ENCODE measurements around the gene FAM234B.

The FAM234B gene

DNA sequence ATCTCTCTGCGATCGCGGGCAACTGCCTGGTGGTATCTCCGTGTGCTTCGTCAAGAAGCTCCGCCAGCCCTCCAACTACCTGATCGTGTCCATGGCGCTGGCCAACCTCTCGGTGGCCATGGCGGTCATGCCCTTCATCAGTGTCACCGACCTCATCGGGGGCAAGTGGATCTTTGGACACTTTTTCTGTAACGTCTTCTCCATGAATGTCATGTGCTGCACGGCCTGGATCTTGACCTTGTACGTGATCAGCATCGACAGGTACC, 42.5 kb upstream of the FAM234B start:
- H3K27me3 ChIP-seq (ENCODE audit: control insufficient read depth, insufficient read depth, low read length): peaks cover 46% of the 10 kb centered on the region
- H3K9me3 ChIP-seq (ENCODE audit: control insufficient read depth, low read length): no peaks in the 10 kb centered on the region
- peaks cover 30% of the 10 kb centered on the region for H3K4me1 ChIP-seq (ENCODE audit: control insufficient read depth, insufficient read depth, low read length)
- no peaks in the 10 kb centered on the region for H3K36me3 ChIP-seq (ENCODE audit: control insufficient read depth, insufficient read depth, low read length)
- H3K4me3 ChIP-seq (ENCODE audit: low read length): no peak overlapping the region
- peak overlapping the region; percentile 61 for H3K9ac ChIP-seq (ENCODE audit: low read length)

DNA sequence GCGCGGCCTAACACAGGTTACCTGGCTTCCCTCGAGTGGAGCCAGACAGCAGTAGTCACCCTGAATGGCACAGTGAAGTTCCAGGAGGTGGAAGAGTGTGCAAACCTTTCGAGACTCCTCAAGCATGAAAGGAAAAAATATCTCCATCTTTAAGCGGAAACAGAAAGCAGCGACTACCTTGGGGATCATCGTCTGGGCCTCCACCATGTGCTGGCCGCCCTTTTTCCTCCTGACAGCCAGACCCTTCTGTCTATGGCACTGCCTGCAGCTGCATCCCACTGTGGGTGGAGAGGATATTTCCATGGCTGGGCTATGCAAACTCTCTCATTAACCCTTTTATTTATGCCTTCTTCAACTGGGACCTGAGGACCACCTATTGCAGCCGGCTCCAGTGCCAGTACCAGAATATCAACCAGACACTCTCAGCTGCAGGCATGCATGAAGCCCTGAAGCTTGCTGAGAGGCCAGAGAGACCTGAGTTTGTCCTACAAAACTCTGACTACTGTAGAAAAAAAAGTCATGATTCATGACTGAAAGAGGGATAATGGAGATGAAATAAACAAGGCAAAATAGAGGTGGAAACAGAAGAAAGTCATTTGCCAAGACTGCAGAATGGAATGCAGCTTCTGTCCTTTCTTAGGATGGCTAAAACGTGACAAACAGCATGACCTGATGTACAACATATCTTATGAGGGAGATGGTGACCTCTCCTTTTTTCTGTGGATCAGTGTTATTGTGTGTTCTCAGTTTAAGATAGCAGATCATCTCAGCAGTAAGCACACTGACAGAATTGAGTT, 41.7 kb upstream of the FAM234B start:
- H3K4me3 ChIP-seq (ENCODE audit: low read length): no peak overlapping the region
- H3K27me3 ChIP-seq (ENCODE audit: control insufficient read depth, insufficient read depth, low read length): peaks cover 50% of the 10 kb centered on the region
- H3K36me3 ChIP-seq (ENCODE audit: control insufficient read depth, insufficient read depth, low read length): no peaks in the 10 kb centered on the region
- H3K9me3 ChIP-seq (ENCODE audit: control insufficient read depth, low read length): no peaks in the 10 kb centered on the region
- no peak overlapping the region for H3K9ac ChIP-seq (ENCODE audit: low read length)
- H3K4me1 ChIP-seq (ENCODE audit: control insufficient read depth, insufficient read depth, low read length): peaks cover 24% of the 10 kb centered on the region

DNA sequence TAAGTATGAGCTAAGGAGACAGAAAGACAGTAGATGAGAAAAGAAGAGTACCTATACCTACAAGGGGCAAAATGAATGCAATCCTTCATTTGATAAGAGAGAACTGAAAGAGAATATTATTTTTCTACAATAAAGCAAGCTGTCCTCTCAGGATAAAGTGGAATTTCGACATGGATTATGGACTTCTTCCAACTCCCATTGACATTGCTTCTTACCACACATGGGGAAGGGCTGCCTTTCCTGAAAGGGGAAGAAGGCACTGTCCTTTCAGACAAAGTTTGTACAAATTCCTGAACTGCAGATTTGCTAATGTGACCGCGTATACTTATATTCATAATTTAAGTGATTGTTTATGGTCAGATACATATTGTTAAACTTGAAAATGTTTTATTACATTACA, 39.8 kb upstream of the FAM234B start:
- Histone ChIP-seq H3K9ac (ENCODE audit: low read length) (no peak overlapping the region), H3K4me1 (ENCODE audit: control insufficient read depth, insufficient read depth, low read length) (peaks cover 9% of the 10 kb centered on the region), H3K9me3 (ENCODE audit: control insufficient read depth, low read length) (no peaks in the 10 kb centered on the region), H3K27me3 (ENCODE audit: control insufficient read depth, insufficient read depth, low read length) (peaks cover 52% of the 10 kb centered on the region), H3K36me3 (ENCODE audit: control insufficient read depth, insufficient read depth, low read length) (no peaks in the 10 kb centered on the region), H3K4me3 (ENCODE audit: low read length) (no peak overlapping the region)

DNA sequence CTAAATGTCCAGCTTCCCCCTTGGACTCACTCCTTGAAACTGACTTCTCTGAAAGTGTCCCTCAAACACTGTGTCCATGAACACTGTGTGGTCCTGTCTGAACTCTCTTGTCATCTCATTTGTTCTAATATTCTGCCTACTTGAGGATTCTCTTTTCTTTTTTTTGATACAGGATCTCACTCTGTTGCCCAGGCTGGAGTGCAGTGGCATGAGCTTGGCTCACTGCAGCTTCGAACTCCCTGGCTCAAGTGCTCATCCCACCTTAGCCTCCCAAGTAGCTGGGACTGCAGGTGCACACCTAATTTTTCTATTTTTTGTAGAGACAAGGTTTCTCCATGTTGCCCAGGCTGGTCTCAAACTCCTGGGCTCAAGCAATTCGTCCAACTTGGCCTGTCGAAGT, 39.2 kb upstream of the FAM234B start:
- Histone ChIP-seq H3K9ac (ENCODE audit: low read length) (no peak overlapping the region), H3K27me3 (ENCODE audit: control insufficient read depth, insufficient read depth, low read length) (peaks cover 49% of the 10 kb centered on the region), H3K4me3 (ENCODE audit: low read length) (no peak overlapping the region), H3K36me3 (ENCODE audit: control insufficient read depth, insufficient read depth, low read length) (no peaks in the 10 kb centered on the region), H3K9me3 (ENCODE audit: control insufficient read depth, low read length) (no peaks in the 10 kb centered on the region), H3K4me1 (ENCODE audit: control insufficient read depth, insufficient read depth, low read length) (peaks cover 5% of the 10 kb centered on the region)

DNA sequence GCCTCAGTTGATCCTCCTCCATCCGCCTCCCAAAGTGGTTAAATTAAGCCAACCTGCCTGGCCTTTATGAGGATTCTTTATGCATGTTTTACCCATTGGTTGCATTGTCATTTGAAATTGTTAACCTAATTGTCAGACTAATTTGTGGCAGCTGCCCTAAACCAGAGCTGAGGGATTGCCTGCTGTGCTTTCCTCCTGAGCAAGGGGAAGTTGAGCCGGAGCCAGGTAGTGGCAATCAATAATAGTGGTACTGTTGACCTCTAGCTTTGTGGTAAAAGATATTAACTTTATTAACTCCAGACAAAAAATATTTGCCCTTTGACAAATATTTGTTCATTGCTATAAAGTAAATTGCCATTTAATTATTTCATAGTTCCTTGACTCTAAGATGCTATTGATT, 38.5 kb upstream of the FAM234B start:
- no peak overlapping the region for H3K9ac ChIP-seq (ENCODE audit: low read length)
- no peaks in the 10 kb centered on the region for H3K9me3 ChIP-seq (ENCODE audit: control insufficient read depth, low read length)
- H3K4me3 ChIP-seq (ENCODE audit: low read length): no peak overlapping the region
- peaks cover 5% of the 10 kb centered on the region for H3K4me1 ChIP-seq (ENCODE audit: control insufficient read depth, insufficient read depth, low read length)
- H3K27me3 ChIP-seq (ENCODE audit: control insufficient read depth, insufficient read depth, low read length): peaks cover 53% of the 10 kb centered on the region
- no peaks in the 10 kb centered on the region for H3K36me3 ChIP-seq (ENCODE audit: control insufficient read depth, insufficient read depth, low read length)

DNA sequence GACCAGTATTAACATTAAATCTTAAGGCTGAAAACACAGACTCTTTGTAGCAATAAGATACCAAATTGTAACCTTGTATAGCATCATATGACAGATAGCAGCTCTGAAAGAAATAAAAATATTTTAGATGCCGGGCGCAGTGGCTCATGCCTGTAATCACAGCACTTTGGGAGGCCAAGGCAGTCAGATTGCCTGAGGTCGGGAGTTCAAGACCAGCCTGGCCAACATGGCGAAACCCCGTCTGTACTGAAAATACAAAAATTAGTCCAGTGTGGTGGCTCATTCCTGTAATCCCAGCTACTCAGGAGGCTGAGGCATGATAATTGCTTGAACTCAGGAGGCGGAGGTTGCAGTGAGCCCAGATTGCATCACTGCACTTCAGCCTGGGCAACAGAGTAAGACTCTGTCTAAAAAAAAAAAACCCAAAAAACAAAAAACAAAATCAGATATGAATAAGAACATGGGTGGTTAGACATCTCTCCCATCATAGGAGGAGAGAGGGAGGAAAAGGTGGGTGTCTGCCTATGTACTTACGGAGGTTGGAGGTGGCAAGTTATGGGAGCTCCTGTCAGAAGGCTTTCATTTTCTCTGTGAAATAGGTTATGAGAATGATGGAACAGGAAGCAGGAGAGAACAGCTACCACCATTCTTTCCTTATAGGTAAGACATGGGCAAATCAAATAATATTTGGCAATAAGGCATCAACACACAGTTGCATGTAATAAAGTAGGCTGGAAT, 36.5 kb upstream of the FAM234B start:
- H3K4me1 ChIP-seq (ENCODE audit: control insufficient read depth, insufficient read depth, low read length): peaks cover 4% of the 10 kb centered on the region
- H3K4me3 ChIP-seq (ENCODE audit: low read length): no peak overlapping the region
- peaks cover 56% of the 10 kb centered on the region for H3K27me3 ChIP-seq (ENCODE audit: control insufficient read depth, insufficient read depth, low read length)
- no peaks in the 10 kb centered on the region for H3K36me3 ChIP-seq (ENCODE audit: control insufficient read depth, insufficient read depth, low read length)
- H3K9ac ChIP-seq (ENCODE audit: low read length): no peak overlapping the region
- no peaks in the 10 kb centered on the region for H3K9me3 ChIP-seq (ENCODE audit: control insufficient read depth, low read length)

DNA sequence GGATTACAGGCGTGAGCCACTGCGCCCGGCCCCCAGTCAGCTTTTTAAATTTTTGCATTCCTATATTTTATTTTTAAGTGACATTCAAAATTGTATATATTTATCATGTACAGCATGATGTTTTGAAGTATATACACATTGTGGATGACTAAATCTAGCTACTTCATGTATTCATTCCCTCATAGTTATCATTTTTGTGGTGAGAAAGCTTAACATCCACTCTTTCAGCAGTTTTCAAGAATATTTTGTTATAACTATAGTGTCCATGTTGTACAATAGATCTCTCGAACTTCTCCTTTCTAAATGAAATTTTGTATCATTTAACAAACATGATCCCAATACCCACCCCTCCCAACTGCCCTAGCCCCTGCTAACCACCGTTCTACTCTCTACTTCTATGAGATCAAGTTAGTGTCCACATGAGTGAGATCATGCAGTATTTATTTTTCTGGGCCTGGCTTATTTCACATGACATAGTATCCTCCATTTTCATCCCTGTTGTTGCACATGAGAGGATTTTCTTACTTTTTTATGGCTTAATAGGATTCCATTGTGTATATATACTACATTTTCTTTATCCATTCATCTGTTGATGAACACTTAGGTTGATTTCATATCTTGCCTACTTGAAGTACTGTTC, 35.3 kb upstream of the FAM234B start:
- Histone ChIP-seq H3K4me3 (ENCODE audit: low read length) (no peak overlapping the region), H3K27me3 (ENCODE audit: control insufficient read depth, insufficient read depth, low read length) (peaks cover 50% of the 10 kb centered on the region), H3K36me3 (ENCODE audit: control insufficient read depth, insufficient read depth, low read length) (no peaks in the 10 kb centered on the region), H3K9ac (ENCODE audit: low read length) (no peak overlapping the region), H3K9me3 (ENCODE audit: control insufficient read depth, low read length) (no peaks in the 10 kb centered on the region), H3K4me1 (ENCODE audit: control insufficient read depth, insufficient read depth, low read length) (peaks cover 4% of the 10 kb centered on the region)

DNA sequence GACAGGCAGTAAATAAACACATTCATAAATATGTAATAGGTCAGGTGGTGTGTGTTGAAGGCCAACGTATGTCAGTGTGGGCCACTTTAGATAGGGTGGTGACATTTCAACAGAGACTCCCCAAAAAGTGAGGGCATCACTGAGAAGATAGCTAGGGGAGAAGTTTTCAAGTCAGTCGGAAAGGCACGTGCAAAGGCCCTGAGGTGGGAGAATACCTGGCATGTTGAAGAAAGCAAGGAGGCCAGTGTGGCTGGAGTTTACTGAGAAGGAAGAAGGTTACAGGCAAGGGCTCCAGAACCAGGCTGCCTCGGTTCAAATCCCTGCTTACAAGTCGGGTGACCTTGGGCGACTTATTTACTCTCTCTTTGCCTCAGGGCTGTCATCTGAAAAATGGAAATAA, 33.1 kb upstream of the FAM234B start:
- Histone ChIP-seq H3K27me3 (ENCODE audit: control insufficient read depth, insufficient read depth, low read length) (peaks cover 49% of the 10 kb centered on the region), H3K4me3 (ENCODE audit: low read length) (no peak overlapping the region), H3K4me1 (ENCODE audit: control insufficient read depth, insufficient read depth, low read length) (peaks cover 4% of the 10 kb centered on the region), H3K9me3 (ENCODE audit: control insufficient read depth, low read length) (no peaks in the 10 kb centered on the region), H3K9ac (ENCODE audit: low read length) (no peak overlapping the region), H3K36me3 (ENCODE audit: control insufficient read depth, insufficient read depth, low read length) (no peaks in the 10 kb centered on the region)

DNA sequence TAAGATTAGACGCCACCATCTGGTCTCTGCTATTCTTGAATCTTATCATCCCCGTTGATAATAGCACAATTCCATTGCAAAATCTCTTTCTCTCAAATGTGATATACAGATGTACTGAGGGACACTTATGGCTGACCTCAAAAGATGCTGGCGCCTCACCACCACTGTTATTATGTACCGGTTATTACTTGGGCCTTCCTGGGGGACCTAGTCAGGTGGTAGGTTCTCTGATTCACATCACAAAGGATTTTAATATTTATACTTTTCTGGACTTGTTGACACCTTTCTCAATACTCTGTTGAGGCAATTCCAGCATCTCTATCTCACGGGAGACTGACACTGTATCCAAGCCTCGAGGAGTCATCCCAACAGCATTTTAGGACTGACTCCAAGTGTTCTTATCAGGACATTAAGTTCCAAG, 21.3 kb upstream of the FAM234B start:
- no peak overlapping the region for H3K9ac ChIP-seq (ENCODE audit: low read length)
- H3K4me3 ChIP-seq (ENCODE audit: low read length): no peak overlapping the region
- H3K27me3 ChIP-seq (ENCODE audit: control insufficient read depth, insufficient read depth, low read length): peaks cover 29% of the 10 kb centered on the region
- no peaks in the 10 kb centered on the region for H3K9me3 ChIP-seq (ENCODE audit: control insufficient read depth, low read length)
- no peaks in the 10 kb centered on the region for H3K4me1 ChIP-seq (ENCODE audit: control insufficient read depth, insufficient read depth, low read length)
- H3K36me3 ChIP-seq (ENCODE audit: control insufficient read depth, insufficient read depth, low read length): no peaks in the 10 kb centered on the region

DNA sequence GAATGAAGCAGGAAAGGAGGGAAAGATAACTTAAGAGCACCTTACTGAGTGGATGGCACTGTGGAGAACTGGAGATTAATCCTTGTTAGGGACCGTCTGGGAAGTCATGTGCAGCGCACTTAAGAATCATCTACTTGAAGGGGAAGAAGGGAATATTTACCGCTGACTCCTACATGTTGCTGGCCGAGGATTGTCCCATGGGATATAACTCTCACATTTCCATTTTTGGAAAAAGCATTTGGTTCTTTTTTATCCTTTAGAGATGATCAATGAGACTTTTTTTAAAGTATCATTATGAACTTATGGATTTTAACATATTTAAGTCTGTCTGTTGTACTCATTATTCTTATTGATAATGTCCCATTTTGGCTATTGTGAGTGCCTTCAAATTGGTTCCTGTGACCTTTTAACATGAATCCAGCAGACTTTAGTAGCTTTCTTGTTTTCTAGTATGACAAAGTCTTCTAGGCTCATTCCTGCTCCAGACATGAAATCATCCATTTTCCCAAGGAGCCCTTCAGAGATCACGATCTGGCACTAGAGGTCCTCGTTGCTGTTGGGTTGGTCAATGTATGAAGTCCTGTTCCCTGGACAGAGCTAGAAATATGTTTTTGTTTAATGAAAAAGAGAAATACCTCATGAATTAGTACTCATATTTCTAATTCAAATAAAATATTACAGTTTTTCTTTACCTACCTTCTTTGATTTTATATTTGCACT, 20.2 kb upstream of the FAM234B start:
- H3K9ac ChIP-seq (ENCODE audit: low read length): no peak overlapping the region
- H3K9me3 ChIP-seq (ENCODE audit: control insufficient read depth, low read length): no peaks in the 10 kb centered on the region
- no peaks in the 10 kb centered on the region for H3K4me1 ChIP-seq (ENCODE audit: control insufficient read depth, insufficient read depth, low read length)
- H3K27me3 ChIP-seq (ENCODE audit: control insufficient read depth, insufficient read depth, low read length): peaks cover 29% of the 10 kb centered on the region
- H3K36me3 ChIP-seq (ENCODE audit: control insufficient read depth, insufficient read depth, low read length): no peaks in the 10 kb centered on the region
- no peak overlapping the region for H3K4me3 ChIP-seq (ENCODE audit: low read length)

DNA sequence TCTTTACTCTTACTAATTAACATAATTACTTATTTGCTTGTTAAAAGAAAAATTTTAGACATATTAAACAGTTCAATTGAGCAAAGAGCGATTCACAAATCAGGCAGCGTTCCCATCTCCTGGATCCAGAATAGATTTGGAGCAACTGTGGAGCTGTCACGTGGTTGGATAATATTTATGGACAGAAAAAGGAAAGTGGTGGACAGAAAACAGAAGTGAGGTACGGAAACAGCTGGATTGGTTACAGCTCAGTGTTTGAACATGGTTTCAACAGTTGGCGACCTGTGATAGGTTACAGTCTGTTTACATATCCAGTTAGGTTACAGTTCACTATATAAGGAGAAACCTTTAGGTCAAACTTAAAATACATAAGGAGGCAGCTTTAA, 19.7 kb upstream of the FAM234B start:
- Histone ChIP-seq H3K36me3 (ENCODE audit: control insufficient read depth, insufficient read depth, low read length) (no peaks in the 10 kb centered on the region), H3K4me1 (ENCODE audit: control insufficient read depth, insufficient read depth, low read length) (no peaks in the 10 kb centered on the region), H3K9ac (ENCODE audit: low read length) (no peak overlapping the region), H3K27me3 (ENCODE audit: control insufficient read depth, insufficient read depth, low read length) (peaks cover 28% of the 10 kb centered on the region), H3K4me3 (ENCODE audit: low read length) (no peak overlapping the region), H3K9me3 (ENCODE audit: control insufficient read depth, low read length) (no peaks in the 10 kb centered on the region)

DNA sequence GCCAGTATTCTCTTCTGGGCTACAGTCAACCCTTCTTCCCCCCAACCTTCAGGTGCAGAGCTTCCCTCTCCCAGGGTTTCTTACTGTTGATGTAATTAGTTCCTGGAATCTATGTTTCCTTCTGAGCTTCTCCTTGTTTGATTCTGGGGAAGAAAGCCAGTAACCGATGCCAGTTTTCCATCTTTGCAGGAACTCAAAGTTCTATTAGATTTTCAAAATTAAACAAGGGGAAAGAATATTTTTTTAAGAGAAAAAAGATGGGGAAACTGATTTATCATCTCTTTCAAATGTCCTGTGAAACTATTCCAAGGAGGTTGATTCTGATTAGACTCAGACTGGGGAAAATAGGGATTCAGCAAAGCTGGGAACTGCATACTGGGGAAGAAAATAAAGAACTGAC, 17.9 kb upstream of the FAM234B start:
- Histone ChIP-seq H3K4me3 (ENCODE audit: low read length) (no peak overlapping the region), H3K36me3 (ENCODE audit: control insufficient read depth, insufficient read depth, low read length) (no peaks in the 10 kb centered on the region), H3K9ac (ENCODE audit: low read length) (no peak overlapping the region), H3K4me1 (ENCODE audit: control insufficient read depth, insufficient read depth, low read length) (no peaks in the 10 kb centered on the region), H3K9me3 (ENCODE audit: control insufficient read depth, low read length) (no peaks in the 10 kb centered on the region), H3K27me3 (ENCODE audit: control insufficient read depth, insufficient read depth, low read length) (peaks cover 30% of the 10 kb centered on the region)

All from mucosa of stomach (tissue), 1 donor.